ENCODE measurements around the gene SNRPF. TPM values are rescaled to one million over a fixed set of nuclear protein-coding genes. Genes with fewer than 3 reads are reported as not detected.

Gene SNRPF
- 10 to 100 TPM; 33.7 to 36.2 TPM for total RNA-seq

DNA sequence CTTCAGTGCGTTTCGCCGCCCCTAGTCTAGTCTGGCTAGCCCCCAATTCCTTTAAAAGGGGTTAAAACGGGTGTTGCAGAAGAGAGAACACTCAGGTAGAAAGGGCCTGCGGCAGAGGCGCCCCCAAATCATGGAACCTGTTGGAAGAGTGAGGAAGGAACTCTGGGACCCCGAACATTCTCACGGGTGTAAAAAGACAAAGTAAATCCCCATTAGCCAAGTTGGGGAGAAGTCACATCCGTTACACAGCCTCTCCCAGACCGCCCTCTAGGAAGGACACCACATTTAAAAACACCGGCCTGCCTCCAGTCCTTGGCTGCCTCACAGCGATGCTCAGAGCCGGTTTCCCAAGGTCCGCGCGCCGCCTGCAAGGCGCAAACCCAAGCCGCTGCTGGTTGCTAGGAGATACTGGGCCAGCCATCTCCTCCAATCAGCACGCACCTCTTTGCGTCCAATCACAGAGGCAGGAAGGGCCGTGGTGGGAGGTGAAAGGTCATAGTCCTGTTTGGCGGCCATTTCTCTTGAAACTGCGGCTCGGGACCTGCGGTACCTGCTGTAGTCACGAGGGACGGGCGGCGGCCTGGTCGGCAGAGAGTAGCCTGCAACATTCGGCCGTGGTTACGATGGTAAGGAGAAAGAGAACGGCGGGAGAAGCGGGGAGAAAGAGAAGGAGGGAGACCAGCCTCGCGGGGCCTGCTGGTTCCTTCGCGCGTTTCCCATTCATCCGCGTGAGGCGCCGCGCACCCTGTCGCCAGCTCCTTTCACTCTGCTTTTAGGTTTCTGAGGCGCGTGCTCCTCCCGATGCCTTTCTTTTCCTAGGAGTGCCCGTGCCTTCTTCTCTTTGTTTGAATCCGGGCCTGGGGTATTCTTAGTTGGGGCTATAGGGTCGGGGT lies at the start of gene SNRPF:
Gene SNRPF (plus strand): TSS at position 502 of the 893 bp plus-strand sequence. CDS start 122 bp downstream, at position 624.

Other genes with a start within 250 kb of the SNRPF start
- not detected for gene NTN4, start 68.2 kb upstream of the SNRPF start, total RNA-seq
- under 1 TPM in 1 of 2 experiments, not detected in 1; 0.18 TPM for gene CCDC38, start 83.7 kb downstream of the SNRPF start, total RNA-seq
- gene AMDHD1, start 84.4 kb downstream of the SNRPF start, total RNA-seq: under 1 TPM; 0.40 to 0.75 TPM
- under 1 TPM; 0.33 to 0.70 TPM for gene HAL, start 137.4 kb downstream of the SNRPF start, total RNA-seq
- 10 to 100 TPM; 63.1 to 69.1 TPM for gene LTA4H, start 176.6 kb downstream of the SNRPF start, total RNA-seq

All from activated naive CD4-positive, alpha-beta T cell treated with anti-CD3 and anti-CD28 coated beads, Interleukin-2, amount 10 ng/mL, durations not matched to agents 5 hours and 36 hours (primary cell).